ENCODE results near the gene PPP6R2. TPM values are rescaled to one million over a fixed set of nuclear protein-coding genes. Genes with fewer than 3 reads are reported as not detected.

PPP6R2 gene
- polyA plus RNA-seq (ENCODE audit: insufficient read length in 12 of 12): 10 to 100 TPM in 11 of 12 donors, not detected in 1; 23.5 to 43.1 (median 30.7) TPM
- long read RNA-seq, donor 1, partial matches to known transcripts: 17 of 42 reads
- long read RNA-seq, donor 1, other reads (novel, unspliced or antisense): 21 of 42 reads
- long read RNA-seq, donor 2, full-length matches to known transcripts: 4 of 4 reads
- long read RNA-seq, donor 2, partial matches to known transcripts: 0 of 4 reads
- long read RNA-seq, donor 2, other reads (novel, unspliced or antisense): 0 of 4 reads
- long read RNA-seq, donor 3, full-length matches to known transcripts: 5 of 5 reads
- long read RNA-seq, donor 3, partial matches to known transcripts: 0 of 5 reads
- long read RNA-seq, donor 3, other reads (novel, unspliced or antisense): 0 of 5 reads
- long read RNA-seq, donor 4: 0 reads
- long read RNA-seq, donor 5, full-length matches to known transcripts: 3 of 44 reads
- long read RNA-seq, donor 5, partial matches to known transcripts: 41 of 44 reads
- long read RNA-seq, donor 5, other reads (novel, unspliced or antisense): 0 of 44 reads
- long read RNA-seq, donor 6: 0 reads
- long read RNA-seq, donor 7, full-length matches to known transcripts: 3 of 8 reads
- long read RNA-seq, donor 7, partial matches to known transcripts: 5 of 8 reads
- long read RNA-seq, donor 7, other reads (novel, unspliced or antisense): 0 of 8 reads
- long read RNA-seq, donor 8, full-length matches to known transcripts: 3 of 39 reads
- long read RNA-seq, donor 8, partial matches to known transcripts: 30 of 39 reads
- long read RNA-seq, donor 8, other reads (novel, unspliced or antisense): 6 of 39 reads
- long read RNA-seq, donor 9, partial matches to known transcripts: 0 of 2 reads
- long read RNA-seq, donor 9, other reads (novel, unspliced or antisense): 0 of 2 reads
- long read RNA-seq, donor 10, full-length matches to known transcripts: 4 of 25 reads
- long read RNA-seq, donor 10, partial matches to known transcripts: 21 of 25 reads
- long read RNA-seq, donor 10, other reads (novel, unspliced or antisense): 0 of 25 reads
- long read RNA-seq, donor 11, partial matches to known transcripts: 5 of 15 reads
- long read RNA-seq, donor 11, other reads (novel, unspliced or antisense): 8 of 15 reads

GRCh38 chr22:50342651-50343540, at the start of gene PPP6R2:
Gene PPP6R2, plus strand, starts transcription at chr22:50343327. Its CDS starts 50,582 bp downstream, at chr22:50393909.
- DNase-seq: peak; percentile 64

- no peak for DNase-seq
Measured at GRCh38 chr22:50293441-50294318, 49.4 kb upstream of the PPP6R2 start.

GRCh38 chr22:50294319-50294656, 48.8 kb upstream of the PPP6R2 start:
- DNase-seq: no peak

- DNase-seq: no peak
Measured at GRCh38 chr22:50296658-50297490, 46.3 kb upstream of the PPP6R2 start.

- DNase-seq: no peak
Measured at GRCh38 chr22:50297510-50298265, 45.4 kb upstream of the PPP6R2 start.

- DNase-seq: no peak
Measured at GRCh38 chr22:50298266-50298637, 44.9 kb upstream of the PPP6R2 start.

- DNase-seq: no peak
Measured at GRCh38 chr22:50298937-50299784, 44.0 kb upstream of the PPP6R2 start.

GRCh38 chr22:50299785-50300619, 43.1 kb upstream of the PPP6R2 start:
- no peak for DNase-seq

- DNase-seq: no peak
Measured at GRCh38 chr22:50300620-50301257, 42.4 kb upstream of the PPP6R2 start.

GRCh38 chr22:50301581-50301991, 41.5 kb upstream of the PPP6R2 start:
- no peak for DNase-seq

- no peak for DNase-seq
Measured at GRCh38 chr22:50302041-50302541, 41.0 kb upstream of the PPP6R2 start.

GRCh38 chr22:50302564-50302963, 40.6 kb upstream of the PPP6R2 start:
- no peak for DNase-seq

- DNase-seq: no peak
Measured at GRCh38 chr22:50303515-50303847, 39.6 kb upstream of the PPP6R2 start.

GRCh38 chr22:50303848-50304527, 39.1 kb upstream of the PPP6R2 start:
- DNase-seq: no peak

All from muscle of arm (tissue), 14 donors.